GM18951 (cell line): ENCODE results near the gene RASSF5.
"Not testable (repeated sequence)": the region's sequence is repeated elsewhere in the genome, so short reads cannot be mapped to it uniquely, and the experiment has no call there.

Experiments
- POLR2A ChIP-seq: IDR thresholded peaks from 4 replicates; pipeline ENCODE4 v1.6.1; 2011; ENCODE audit warnings: mild to moderate bottlenecking; ENCODE audit not compliant: insufficient read length, insufficient read depth; ENCODE audit errors: extremely low read depth
- in situ Hi-C: fragments of 300-500 bp; cut with MboI; formaldehyde crosslinking; loops from one replicate; pipeline ENCODE4 v1.12.0; 2022; ENCODE audit warnings: low sequenced_read_pairs, mixed read lengths, inconsistent platforms; ENCODE audit not compliant: unreplicated experiment

Gene RASSF5

GRCh38 chr1:206479183-206480125 lies 27.9 kb upstream of the RASSF5 start:
- in situ Hi-C loops, result no loop called here
- no peak for TF ChIP-seq POLR2A

GRCh38 chr1:206480211-206480610 lies 27.1 kb upstream of the RASSF5 start:
- no peak for TF ChIP-seq POLR2A
- in situ Hi-C loops, result no loop called here

GRCh38 chr1:206482611-206483010 lies 24.7 kb upstream of the RASSF5 start:
- in situ Hi-C loops, result no loop called here
- TF ChIP-seq POLR2A, result no peak

GRCh38 chr1:206483864-206484263 lies 23.5 kb upstream of the RASSF5 start:
- in situ Hi-C loops, result not testable (repeated sequence)

GRCh38 chr1:206484901-206485300 lies 22.4 kb upstream of the RASSF5 start:
- in situ Hi-C loops, result loop anchor here (5.0 kb wide), 1 partner anchor 97 kb away; no protein-coding TSS in a partner anchor
- TF ChIP-seq POLR2A, result no peak

- in situ Hi-C loops, result loop anchor here (5.0 kb wide), 1 partner anchor 95 kb away; no protein-coding TSS in a partner anchor
- TF ChIP-seq POLR2A, result no peak
These were observed 20.1 kb upstream of the RASSF5 start for GRCh38 chr1:206486995-206487788.

- in situ Hi-C loops, result loop anchor here (5.0 kb wide), 1 partner anchor 94 kb away; no protein-coding TSS in a partner anchor
- TF ChIP-seq POLR2A, result no peak
These were observed 19.4 kb upstream of the RASSF5 start for GRCh38 chr1:206487970-206488369.

GRCh38 chr1:206488466-206488865 lies 18.9 kb upstream of the RASSF5 start:
- no peak for TF ChIP-seq POLR2A
- in situ Hi-C loops, result loop anchor here (5.0 kb wide), 1 partner anchor 94 kb away; no protein-coding TSS in a partner anchor

- TF ChIP-seq POLR2A, result no peak
- in situ Hi-C loops, result loop anchor here (5.0 kb wide), 1 partner anchor 92 kb away; no protein-coding TSS in a partner anchor
These were observed 17.2 kb upstream of the RASSF5 start for GRCh38 chr1:206489980-206490770.

GRCh38 chr1:206490771-206491405 lies 16.4 kb upstream of the RASSF5 start:
- no peak for TF ChIP-seq POLR2A
- in situ Hi-C loops, result no loop called here

- in situ Hi-C loops, result no loop called here
- TF ChIP-seq POLR2A, result no peak
These were observed 15.7 kb upstream of the RASSF5 start for GRCh38 chr1:206491616-206492015.

GRCh38 chr1:206492589-206492988 lies 14.7 kb upstream of the RASSF5 start:
- TF ChIP-seq POLR2A, result no peak
- in situ Hi-C loops, result no loop called here
